Psoas muscle (tissue), 8 donors: Measurements from ENCODE around the gene GIMAP5. TPM values are rescaled to one million over a fixed set of nuclear protein-coding genes. Genes with fewer than 3 reads are reported as not detected.
A peak's percentile ranks its signal among the peaks of the same experiment; 100 is the strongest.

Experiments used
- ATAC-seq, 4 donors: fragments of 200-7000 bp; cut with Tn5 transposase; one replicate each; pipeline ENCODE4 v1.9.1; 2020; ENCODE audit warnings: moderate library complexity in 3 of 4, mild to moderate bottlenecking in 2 of 4
- DNase-seq, 2 donors: peaks; one replicate each; pipeline ENCODE4 v3.0.0-alpha.2; 2020
- H3K27ac ChIP-seq: fragments of 200-600 bp; one replicate; pipeline ENCODE4 v1.8.0; 2022
- H3K27me3 ChIP-seq, 3 donors: fragments of 200-600 bp in 1 of 3; one replicate each; pipeline versions ENCODE4 v1.6.1 to v1.8.0; 2013 to 2022; ENCODE audit warnings: low read length in 2 of 3, mild to moderate bottlenecking in 2 of 3, moderate library complexity in 1 of 3; ENCODE audit not compliant: insufficient read depth in 3 of 3
- H3K36me3 ChIP-seq, 2 donors: fragments of 200-600 bp in 1 of 2; one replicate each; pipeline versions ENCODE4 v1.6.1 to v1.8.0; 2013 to 2022; ENCODE audit warnings: low read depth in 1 of 2, mild to moderate bottlenecking in 1 of 2, moderate library complexity in 1 of 2; ENCODE audit not compliant: insufficient read depth in 1 of 2
- H3K4me1 ChIP-seq: fragments of 200-600 bp; one replicate; pipeline ENCODE4 v1.8.0; 2022
- H3K4me3 ChIP-seq: fragments of 200-600 bp; one replicate; pipeline ENCODE4 v1.8.0; 2022; ENCODE audit warnings: mild to moderate bottlenecking
- H3K9me3 ChIP-seq: fragments of 200-600 bp; one replicate; pipeline ENCODE4 v1.8.0; 2022
- WGBS, 3 donors: extraction: QIAGEN DNeasy Blood & Tissue Kit; methylation state at CpG; one replicate each; pipeline versions ENCODE4 v1.1.6 to v1.1.7; 2013; 5-methylcytosine and 5-hydroxymethylcytosine counted together
- intact Hi-C, 2 donors: fragments of 100-400 bp; cut with DNase I; formaldehyde crosslinking; loops; one replicate each; pipeline versions ENCODE4 v1.11.0 to v1.14.2; 2022
- polyA plus RNA-seq, 3 donors: library from polyadenylated mRNA; stranded (reverse); fragments of 200-250 nt; gene quantifications; one replicate each; pipeline ENCODE4 v1.2.3, GENCODE V29; 2013
- total RNA-seq, 4 donors: library from RNA; stranded (reverse); fragmentation: NEBNext Ultra II Directional in 2 of 4; extraction: Animal tissue kit (Norgen Biotek cat#: 25700) in 2 of 4; gene quantifications; one replicate each; pipeline versions ENCODE4 v1.2.1 to v1.2.4, GENCODE V29; 2021 to 2023
- TF ChIP-seq, protein P1 (sequence below): fragments of 200-600 bp; IDR thresholded peaks from one replicate; pipeline ENCODE4 v1.8.0; 2022; ENCODE audit warnings: antibody characterized with exemption
- donor health status: healthy with polysubstance abuse.
- donor health status: DM: no; HTN: no; CAD: no; lungs with moderate emphysema.
- donor health status: Bipolar disorder and iron deficiency.
- donor health status: healthy.
- donor health status: DM: yes; HTN: yes; CAD: no.
- donor health status: DM: no; HTN: no; CAD: no.
- donor health status: DM: no; HTN: no; CAD: no.
- donor health status: DM: yes; HTN: yes; CAD: no.

GIMAP5 gene
- total and polyA plus RNA-seq, 7 donors = 4.1 to 12.4 (median 8.4) TPM

DNA sequence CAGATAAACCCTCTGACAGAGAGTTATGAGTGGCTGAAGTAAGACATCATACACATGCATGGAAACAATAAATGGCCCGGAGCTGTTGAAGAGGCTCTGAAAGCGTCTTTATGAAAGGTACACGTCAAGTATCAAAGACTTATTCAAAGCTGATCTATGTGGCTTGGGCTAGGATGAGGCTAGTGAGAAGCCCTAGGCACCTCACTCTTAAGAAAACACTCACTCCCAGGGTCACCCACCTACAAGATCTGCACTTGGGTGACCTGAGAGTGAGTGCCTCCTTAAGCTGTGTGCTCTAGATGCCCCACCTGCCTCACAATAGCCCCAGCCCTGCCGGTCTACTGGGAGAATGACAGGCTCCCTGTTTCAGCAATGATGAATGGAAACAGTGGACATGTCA is 21.9 kb upstream of the GIMAP5 start:
- ATAC-seq (no peak), DNase-seq (no peak)

GRCh38 chr7:150715738-150716137 is 21.5 kb upstream of the GIMAP5 start:
- H3K9me3 ChIP-seq = peaks cover 11% of the 10 kb centered on the region
- H3K36me3 ChIP-seq = no peaks in the 10 kb centered on the region
- H3K27me3 ChIP-seq = no peaks in the 10 kb centered on the region
- DNase-seq (no peak), ATAC-seq (no peak)
- intact Hi-C loops = no loop called here
- TF ChIP-seq, protein P1, sequence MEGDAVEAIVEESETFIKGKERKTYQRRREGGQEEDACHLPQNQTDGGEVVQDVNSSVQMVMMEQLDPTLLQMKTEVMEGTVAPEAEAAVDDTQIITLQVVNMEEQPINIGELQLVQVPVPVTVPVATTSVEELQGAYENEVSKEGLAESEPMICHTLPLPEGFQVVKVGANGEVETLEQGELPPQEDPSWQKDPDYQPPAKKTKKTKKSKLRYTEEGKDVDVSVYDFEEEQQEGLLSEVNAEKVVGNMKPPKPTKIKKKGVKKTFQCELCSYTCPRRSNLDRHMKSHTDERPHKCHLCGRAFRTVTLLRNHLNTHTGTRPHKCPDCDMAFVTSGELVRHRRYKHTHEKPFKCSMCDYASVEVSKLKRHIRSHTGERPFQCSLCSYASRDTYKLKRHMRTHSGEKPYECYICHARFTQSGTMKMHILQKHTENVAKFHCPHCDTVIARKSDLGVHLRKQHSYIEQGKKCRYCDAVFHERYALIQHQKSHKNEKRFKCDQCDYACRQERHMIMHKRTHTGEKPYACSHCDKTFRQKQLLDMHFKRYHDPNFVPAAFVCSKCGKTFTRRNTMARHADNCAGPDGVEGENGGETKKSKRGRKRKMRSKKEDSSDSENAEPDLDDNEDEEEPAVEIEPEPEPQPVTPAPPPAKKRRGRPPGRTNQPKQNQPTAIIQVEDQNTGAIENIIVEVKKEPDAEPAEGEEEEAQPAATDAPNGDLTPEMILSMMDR = no peak
- H3K4me1 ChIP-seq = no peaks in the 10 kb centered on the region
- peak overlapping the region; percentile 67 for H3K27ac ChIP-seq
- peak overlapping the region; percentile 60 for H3K4me3 ChIP-seq
- WGBS, 3 donors = 44 to 52% (median 49%) methylated on average over 4 of the region's 4 CpGs

More for the DNA sequence above, 21.9 kb upstream of the GIMAP5 start:
- TF ChIP-seq, protein P1 = no peak
- H3K36me3 ChIP-seq = no peaks in the 10 kb centered on the region
- 65 to 74% (median 73%) methylated on average over 4 of the region's 4 CpGs for WGBS, 3 donors
- no peaks in the 10 kb centered on the region for H3K27me3 ChIP-seq
- H3K4me3 ChIP-seq = peak overlapping the region; percentile 19
- intact Hi-C loops = no loop called here
- H3K9me3 ChIP-seq = peaks cover 11% of the 10 kb centered on the region
- H3K27ac ChIP-seq = peak overlapping the region; percentile 67
- no peaks in the 10 kb centered on the region for H3K4me1 ChIP-seq

DNA sequence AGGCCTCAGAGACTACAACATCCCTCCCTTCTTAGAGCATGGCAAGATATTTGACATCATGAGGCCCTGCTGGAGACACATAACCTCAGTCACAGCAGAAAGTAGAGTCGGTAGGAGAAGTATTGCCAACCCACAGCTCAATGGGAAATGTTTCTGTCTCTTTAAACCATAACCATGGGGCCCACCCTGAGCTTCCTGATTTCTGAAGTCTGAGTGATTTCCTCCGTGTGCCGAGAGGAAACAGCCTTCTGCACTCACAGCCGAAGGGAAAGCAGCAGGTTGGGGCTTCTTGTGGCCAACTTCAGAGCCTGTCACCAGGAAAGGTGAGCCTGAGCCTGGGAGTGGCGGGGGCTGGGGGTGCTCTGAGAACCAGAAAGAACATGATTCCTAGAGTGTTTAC is 20.9 kb upstream of the GIMAP5 start, which contains the start of gene GIMAP1:
TSS of gene GIMAP1 (plus strand) at position 246 of the 400 bp plus-strand sequence. CDS start 2,435 bp downstream, outside the sequence.
- WGBS, 3 donors = 20 to 33% (median 25%) methylated on average over 5 of the region's 5 CpGs
- intact Hi-C loops = no loop called here
- H3K36me3 ChIP-seq = no peaks in the 10 kb centered on the region
- no peaks in the 10 kb centered on the region for H3K4me1 ChIP-seq
- ATAC-seq (peak in 3 of 4 donors; percentile 48 to 70 (median 48)), DNase-seq (peak; percentile 18 to 51)
- H3K9me3 ChIP-seq = peaks cover 11% of the 10 kb centered on the region
- TF ChIP-seq, protein P1 = no peak
- H3K27me3 ChIP-seq = no peaks in the 10 kb centered on the region
- H3K4me3 ChIP-seq = peak within 1 kb of the TSS; percentile 60
- peak within 1 kb of the TSS; percentile 67 for H3K27ac ChIP-seq

DNA sequence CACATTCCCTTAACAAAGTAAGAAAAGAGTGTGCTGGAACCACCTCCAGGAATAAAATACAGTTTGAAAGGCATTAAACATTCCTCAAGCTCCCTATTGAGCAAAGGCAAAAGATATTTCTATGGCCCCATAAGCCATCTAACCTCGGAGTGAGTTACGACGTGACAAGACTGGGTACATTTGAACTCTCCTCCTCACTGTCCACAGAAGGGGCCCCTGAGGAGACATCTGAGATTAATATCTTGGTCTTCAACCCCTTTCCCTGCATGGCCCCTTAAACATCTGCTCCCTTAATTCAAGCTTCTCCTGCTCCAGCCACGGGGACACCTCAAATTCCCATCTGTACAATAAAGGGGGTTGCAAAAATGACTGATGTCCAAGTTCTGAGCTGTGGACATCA is 20.3 kb upstream of the GIMAP5 start:
- no peaks in the 10 kb centered on the region for H3K27me3 ChIP-seq
- ATAC-seq (no peak), DNase-seq (no peak)
- H3K9me3 ChIP-seq = peaks cover 11% of the 10 kb centered on the region
- TF ChIP-seq, protein P1 = no peak
- peak overlapping the region; percentile 60 for H3K4me3 ChIP-seq
- H3K27ac ChIP-seq = peak overlapping the region; percentile 67
- H3K4me1 ChIP-seq = no peaks in the 10 kb centered on the region
- 34 to 39% (median 36%) methylated on average over 4 of the region's 4 CpGs for WGBS, 3 donors
- H3K36me3 ChIP-seq = no peaks in the 10 kb centered on the region
- intact Hi-C loops = no loop called here

GRCh38 chr7:150717814-150718420 is 19.3 kb upstream of the GIMAP5 start:
- no peak for ATAC-seq
- intact Hi-C loops = no loop called here
- no peaks in the 10 kb centered on the region for H3K4me1 ChIP-seq

More at GRCh38 chr7:150717814-150718420, 19.3 kb upstream of the GIMAP5 start:
- H3K4me3 ChIP-seq = peak overlapping the region; percentile 60
- WGBS, 3 donors = 53 to 62% (median 56%) methylated on average over 4 of the region's 4 CpGs
- H3K36me3 ChIP-seq = no peaks in the 10 kb centered on the region
- H3K9me3 ChIP-seq = peaks cover 8% of the 10 kb centered on the region
- peak overlapping the region; percentile 34 for H3K27ac ChIP-seq
- TF ChIP-seq, protein P1 = no peak
- H3K27me3 ChIP-seq = no peaks in the 10 kb centered on the region
- DNase-seq = no peak
